Lower lobe of right lung (tissue), 2 donors: Measurements from ENCODE around the gene NOL4L. TPM values are rescaled to one million over a fixed set of nuclear protein-coding genes. Genes with fewer than 3 reads are reported as not detected.
A peak's percentile ranks its signal among the peaks of the same experiment; 100 is the strongest.

Experiments used
- ATAC-seq, 2 donors: fragments of 200-7000 bp; cut with Tn5 transposase; one replicate each; pipeline ENCODE4 v1.9.1; 2020 to 2022; ENCODE audit warnings: mild to moderate bottlenecking in 2 of 2, moderate library complexity in 2 of 2
- DNase-seq: peaks from one replicate; pipeline ENCODE4 v3.0.0-alpha.2; 2020
- H3K27ac ChIP-seq: fragments of 200-600 bp; one replicate; pipeline ENCODE4 v1.8.0; 2022
- H3K27me3 ChIP-seq: fragments of 200-600 bp; one replicate; pipeline ENCODE4 v1.8.0; 2022; ENCODE audit warnings: low read depth
- H3K36me3 ChIP-seq: fragments of 200-600 bp; one replicate; pipeline ENCODE4 v1.8.0; 2022; ENCODE audit warnings: mild to moderate bottlenecking
- H3K4me1 ChIP-seq: fragments of 200-600 bp; one replicate; pipeline ENCODE4 v1.8.0; 2022
- H3K4me3 ChIP-seq: fragments of 200-600 bp; one replicate; pipeline ENCODE4 v1.8.0; 2022; ENCODE audit warnings: mild to moderate bottlenecking
- H3K9me3 ChIP-seq: fragments of 200-600 bp; one replicate; pipeline ENCODE4 v1.8.0; 2022
- CTCF ChIP-seq: fragments of 200-600 bp; IDR thresholded peaks from one replicate; pipeline ENCODE4 v1.8.0; 2022; ENCODE audit warnings: antibody characterized with exemption, mild to moderate bottlenecking
- intact Hi-C: fragments of 100-400 bp; cut with DNase I; formaldehyde crosslinking; loops from one replicate; pipeline ENCODE4 v1.11.0; 2022
- total RNA-seq: library from RNA; stranded (reverse); fragmentation: NEBNext Ultra II Directional; extraction: Animal tissue kit (Norgen Biotek cat#: 25700); gene quantifications from one replicate; pipeline ENCODE4 v1.2.1, GENCODE V29; 2021
- donor health status: DM: no; HTN: yes; CAD: no; lungs with severe emphysema.

Gene NOL4L
- total RNA-seq, 1 donor from 2014 or later, result 14.3 TPM

GRCh38 chr20:32522526-32522775 is 62.7 kb downstream of the NOL4L start:
- no peak for TF ChIP-seq CTCF
- Histone ChIP-seq H3K4me3 (no peak overlapping the region), H3K4me1 (peaks cover 20% of the 10 kb centered on the region), H3K36me3 (no peaks in the 10 kb centered on the region), H3K27me3 (no peaks in the 10 kb centered on the region), H3K27ac (no peak overlapping the region), H3K9me3 (no peaks in the 10 kb centered on the region)
- intact Hi-C loops, result loop anchor here (10.0 kb wide), 1 partner anchor 132 kb away; no protein-coding TSS in a partner anchor
- peak; percentile 18 for DNase-seq
- ATAC-seq, result peak in 1 of 2 donors; percentile 4

GRCh38 chr20:32521780-32522525 is 63.2 kb downstream of the NOL4L start:
- ATAC-seq (peak; percentile 83 to 87), DNase-seq (peak; percentile 67)
- H3K4me3 ChIP-seq, result no peak overlapping the region
- intact Hi-C loops, result loop anchor here (10.0 kb wide), 1 partner anchor 133 kb away; no protein-coding TSS in a partner anchor
- H3K4me1 ChIP-seq, result peaks cover 19% of the 10 kb centered on the region
- H3K9me3 ChIP-seq, result no peaks in the 10 kb centered on the region
- no peaks in the 10 kb centered on the region for H3K36me3 ChIP-seq
- H3K27me3 ChIP-seq, result no peaks in the 10 kb centered on the region
- TF ChIP-seq CTCF, result peak; percentile 86
- H3K27ac ChIP-seq, result no peak overlapping the region

- Histone ChIP-seq H3K4me3 (no peak overlapping the region), H3K36me3 (no peaks in the 10 kb centered on the region), H3K27me3 (no peaks in the 10 kb centered on the region), H3K9me3 (no peaks in the 10 kb centered on the region), H3K27ac (no peak overlapping the region), H3K4me1 (peaks cover 23% of the 10 kb centered on the region)
- intact Hi-C loops, result loop anchor here (10.0 kb wide), 1 partner anchor 134 kb away; no protein-coding TSS in a partner anchor
- no peak for TF ChIP-seq CTCF
- ATAC-seq (no peak), DNase-seq (no peak)
Measured at GRCh38 chr20:32520927-32521203, 64.3 kb downstream of the NOL4L start.

- peaks cover 23% of the 10 kb centered on the region for H3K4me1 ChIP-seq
Measured at GRCh38 chr20:32519381-32519730, 65.8 kb downstream of the NOL4L start.

GRCh38 chr20:32518593-32519380 is 66.3 kb downstream of the NOL4L start:
- intact Hi-C loops, result no loop called here
- H3K36me3 ChIP-seq, result no peaks in the 10 kb centered on the region
- no peaks in the 10 kb centered on the region for H3K27me3 ChIP-seq
- peaks cover 23% of the 10 kb centered on the region for H3K4me1 ChIP-seq
- no peaks in the 10 kb centered on the region for H3K9me3 ChIP-seq
- H3K27ac ChIP-seq, result peak overlapping the region; percentile 72
- DNase-seq (peak; percentile 30), ATAC-seq (no peak)
- no peak for TF ChIP-seq CTCF
- no peak overlapping the region for H3K4me3 ChIP-seq

More at GRCh38 chr20:32519381-32519730, 65.8 kb downstream of the NOL4L start:
- H3K4me3 ChIP-seq, result no peak overlapping the region
- no peak overlapping the region for H3K27ac ChIP-seq
- TF ChIP-seq CTCF, result no peak
- H3K27me3 ChIP-seq, result no peaks in the 10 kb centered on the region
- no peak for ATAC-seq
- DNase-seq, result peak; percentile 18
- intact Hi-C loops, result no loop called here
- no peaks in the 10 kb centered on the region for H3K36me3 ChIP-seq
- H3K9me3 ChIP-seq, result no peaks in the 10 kb centered on the region
